ENCODE measurements around the gene OR6C70.
"Not testable (repeated sequence)": the region's sequence is repeated elsewhere in the genome, so short reads cannot be mapped to it uniquely, and the experiment has no call there.

OR6C70 gene

DNA sequence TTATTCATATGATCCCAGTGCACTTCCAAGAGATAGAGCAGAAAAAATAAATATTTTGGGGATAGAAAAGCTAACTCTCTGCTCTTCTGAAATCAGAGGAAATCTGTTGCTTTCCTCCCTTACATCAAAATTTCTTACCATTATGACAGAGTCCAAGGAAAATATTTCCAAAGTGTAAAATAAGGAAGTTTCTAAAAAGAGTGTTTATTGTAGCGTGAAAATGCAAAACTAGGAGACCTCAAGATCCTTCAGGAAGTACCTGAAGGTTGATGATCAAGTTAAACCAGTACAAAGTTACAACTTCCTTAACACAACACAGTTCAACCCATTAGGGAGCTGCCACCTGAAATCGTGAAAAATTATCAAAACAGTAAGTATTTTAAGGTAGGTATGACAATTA lies 26.2 kb downstream of the OR6C70 start, which contains the start of gene OR6C2:
OR6C2 (plus strand) TSS at position 301 of the 400 bp plus-strand sequence. CDS start 8,138 bp downstream, outside the sequence.
- no peak within 1 kb of the TSS for H3K27ac Mint-ChIP-seq
- peaks cover 0 to 24% of the 10 kb centered on the region in 2 donors for H3K9me3 Mint-ChIP-seq
- H3K4me3 Mint-ChIP-seq, result no peak within 1 kb of the TSS
- no peak for DNase-seq
- H3K4me1 Mint-ChIP-seq, result no peaks in the 10 kb centered on the region
- ATAC-seq, result no peak
- no peaks in the 10 kb centered on the region for H3K27me3 Mint-ChIP-seq

DNA sequence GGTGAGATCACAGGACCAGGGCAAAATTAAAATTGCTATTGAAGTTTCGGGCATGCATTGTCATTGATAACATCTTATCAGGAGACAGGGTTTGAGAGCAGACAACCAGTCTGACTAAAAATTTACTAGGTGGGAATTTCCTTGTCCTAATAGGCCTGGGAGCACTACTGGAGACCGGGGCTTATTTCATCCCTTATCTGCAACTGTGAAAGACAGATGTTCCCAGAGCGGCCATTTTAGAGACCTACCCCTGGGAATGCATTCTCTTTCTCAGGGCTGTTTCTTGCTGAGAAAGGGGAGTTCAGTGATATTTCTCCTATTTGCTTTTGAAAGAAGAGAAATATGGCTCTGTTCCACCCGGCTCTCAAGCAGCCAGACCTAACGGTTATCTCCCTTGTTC lies 28.7 kb downstream of the OR6C70 start:
- not testable (repeated sequence) for ATAC-seq, H3K27me3 Mint-ChIP-seq, H3K27ac Mint-ChIP-seq, H3K4me1 Mint-ChIP-seq, DNase-seq, H3K4me3 Mint-ChIP-seq
- peaks cover 0 to 24% of the 10 kb centered on the region in 2 donors for H3K9me3 Mint-ChIP-seq

DNA sequence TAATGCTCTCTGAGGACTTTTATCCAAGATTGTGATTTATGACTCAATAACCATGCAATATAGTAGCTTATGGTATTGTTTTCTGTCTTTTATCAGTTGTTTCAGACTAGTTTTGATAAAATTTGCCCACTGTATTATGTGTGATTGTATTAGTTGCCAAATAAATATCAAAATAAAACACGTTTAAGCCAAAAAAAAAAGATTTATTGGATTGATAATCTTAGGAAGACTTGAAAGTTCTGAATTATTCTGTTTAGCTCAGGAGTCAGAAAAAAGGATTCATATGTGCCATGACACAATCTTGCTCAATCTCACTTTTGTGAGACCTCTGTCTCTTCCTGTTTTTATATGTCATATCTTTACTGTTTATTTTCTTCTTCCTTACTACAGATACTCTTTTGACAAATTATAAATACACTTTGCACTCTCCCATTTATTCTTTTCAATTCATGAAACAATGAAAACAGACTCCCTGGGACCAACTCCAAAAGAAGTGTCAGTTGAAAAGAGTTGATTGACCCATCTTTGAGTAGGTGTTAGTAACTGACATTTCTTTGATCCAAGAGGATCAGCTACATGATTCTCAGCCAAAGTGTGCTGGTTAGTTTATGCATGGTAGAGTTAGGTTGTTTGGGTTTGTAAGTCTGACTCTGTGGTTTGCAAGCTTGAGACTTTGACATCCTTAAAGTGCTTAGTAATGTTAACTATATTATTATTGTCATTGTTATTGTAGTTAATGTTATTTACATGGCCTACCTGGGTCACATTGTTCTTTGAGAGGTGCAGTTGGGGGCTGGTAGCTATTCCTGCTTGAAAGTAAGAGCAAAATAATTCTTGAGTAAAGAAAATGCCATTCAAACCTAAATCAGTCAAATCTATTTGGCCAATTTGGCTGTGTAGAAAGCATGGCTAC lies 41.4 kb downstream of the OR6C70 start:
- ATAC-seq, result no peak
- Mint-ChIP-seq H3K27ac (no peak overlapping the region), H3K4me3 (no peak overlapping the region), H3K9me3 (no peaks in the 10 kb centered on the region), H3K4me1 (no peaks in the 10 kb centered on the region), H3K27me3 (peaks cover 8% of the 10 kb centered on the region)
- no peak for DNase-seq

DNA sequence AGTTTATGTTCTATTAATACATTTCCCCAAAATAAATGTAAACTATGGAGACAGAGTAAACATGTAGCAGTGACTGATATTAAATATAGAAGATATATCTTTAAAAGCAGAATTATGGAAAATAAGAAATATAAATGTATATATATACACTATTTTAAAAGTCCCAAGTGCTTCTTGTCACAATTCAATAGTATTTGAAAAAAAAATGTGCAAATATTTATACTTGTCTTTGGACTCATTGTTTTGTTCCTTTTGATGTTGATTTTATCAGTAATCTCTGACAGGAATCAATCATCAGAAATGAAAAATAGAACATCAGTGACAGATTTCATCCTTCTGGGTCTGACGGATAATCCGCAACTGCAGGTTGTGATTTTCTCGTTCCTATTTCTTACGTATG lies 44.0 kb downstream of the OR6C70 start, which contains the start of gene OR6C76:
OR6C76 (plus strand) TSS at position 301 of the 400 bp plus-strand sequence; CDS start at position 301, 0 bp downstream.
- H3K27me3 Mint-ChIP-seq, result peaks cover 8% of the 10 kb centered on the region
- DNase-seq (no peak), ATAC-seq (no peak)
- no peaks in the 10 kb centered on the region for H3K9me3 Mint-ChIP-seq
- no peak within 1 kb of the TSS for H3K27ac Mint-ChIP-seq
- H3K4me3 Mint-ChIP-seq, result no peak within 1 kb of the TSS
- H3K4me1 Mint-ChIP-seq, result no peaks in the 10 kb centered on the region

DNA sequence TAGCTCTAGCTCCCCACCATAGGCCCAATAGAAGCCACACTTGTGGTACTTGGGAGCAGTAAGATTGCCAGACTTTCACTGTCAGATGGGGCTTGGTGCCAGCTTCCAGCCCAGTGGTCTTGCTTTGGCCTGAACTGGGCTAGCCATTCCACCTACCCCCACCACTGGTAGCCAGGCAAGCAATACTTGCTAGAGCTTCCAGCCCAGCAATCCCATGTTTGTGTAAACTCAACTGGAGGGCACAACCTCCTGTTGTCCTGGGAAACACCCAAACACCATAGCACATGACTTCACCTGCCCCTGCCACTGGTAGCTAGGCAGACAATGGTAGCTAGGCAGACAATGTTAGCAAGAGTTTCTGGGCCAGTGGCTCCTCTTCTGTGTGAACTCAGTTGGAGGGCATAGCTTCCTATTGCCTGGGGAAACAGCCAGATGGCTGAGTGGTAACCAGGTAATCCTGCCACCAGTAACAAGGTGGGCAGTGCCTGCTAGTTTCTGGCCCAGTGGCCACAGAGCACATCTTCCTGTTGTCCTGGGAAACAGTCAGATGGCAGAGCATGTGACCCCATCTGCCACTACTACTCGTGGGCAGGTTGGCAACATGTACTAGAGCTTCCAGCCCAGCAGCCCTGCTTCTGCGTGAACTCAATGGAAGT lies 49.5 kb downstream of the OR6C70 start:
- Mint-ChIP-seq H3K4me1 (peaks cover under 1% of the 10 kb centered on the region), H3K27me3 (peaks cover 42% of the 10 kb centered on the region)
- DNase-seq, result no peak

More for the DNA sequence above, 49.5 kb downstream of the OR6C70 start:
- H3K4me3 Mint-ChIP-seq, result no peak overlapping the region
- no peak overlapping the region for H3K27ac Mint-ChIP-seq
- no peaks in the 10 kb centered on the region for H3K9me3 Mint-ChIP-seq
- no peak for ATAC-seq

All from stimulated activated naive CD8-positive, alpha-beta T cell treated with anti-CD3 and anti-CD28 coated beads, Interleukin-15, amount 100 ng/mL, for 72 hours (primary cell).